ENCODE results near the gene TMEM92. TPM values are rescaled to one million over a fixed set of nuclear protein-coding genes. Genes with fewer than 3 reads are reported as not detected.

TMEM92 gene
- under 1 TPM in 1 of 2 experiments, not detected in 1; 0.08 TPM for total RNA-seq

GRCh38 chr17:50274142-50274896, at the start of gene TMEM92:
Gene TMEM92 (plus strand): TSS chr17:50274466. CDS start chr17:50274502, 36 bp downstream.
- H3K27ac Mint-ChIP-seq, result no peak within 1 kb of the TSS
- no peaks in the 10 kb centered on the region for H3K36me3 Mint-ChIP-seq (ENCODE audit: low read depth)
- CTCF ChIA-PET, result interaction anchor here (0.7 to 5.8 kb wide), 8 partner anchors 9 to 180 kb away, joined by 3 to 56 read pairs (median 14); partner anchors contain the start of gene COL1A1
- H3K4me1 Mint-ChIP-seq, result peaks cover 18% of the 10 kb centered on the region
- H3K9me3 Mint-ChIP-seq, result no peaks in the 10 kb centered on the region
- peaks cover 26% of the 10 kb centered on the region for H3K27me3 Mint-ChIP-seq
- no peak for DNase-seq
- H3K4me3 Mint-ChIP-seq, result no peak within 1 kb of the TSS
- POLR2A ChIA-PET, result interaction anchor here (0.6 to 1.4 kb wide), 3 partner anchors 21 to 73 kb away, joined by 3 read pairs; partner anchors contain the start of gene COL1A1

GRCh38 chr17:50225701-50226240, 48.5 kb upstream of the TMEM92 start:
- Mint-ChIP-seq H3K27me3 (peaks cover 11% of the 10 kb centered on the region), H3K36me3 (ENCODE audit: low read depth) (peaks cover 2% of the 10 kb centered on the region), H3K4me1 (peaks cover 7% of the 10 kb centered on the region), H3K27ac (no peak overlapping the region), H3K9me3 (peaks cover 8% of the 10 kb centered on the region), H3K4me3 (no peak overlapping the region)
- DNase-seq, result no peak
- ChIA-PET CTCF (interaction anchor here (1.2 to 1.5 kb wide), 2 partner anchors 10 to 44 kb away, joined by 3 read pairs; no protein-coding TSS in a partner anchor), POLR2A (no interaction called here)

GRCh38 chr17:50234581-50234980, 39.7 kb upstream of the TMEM92 start:
- H3K9me3 Mint-ChIP-seq, result peaks cover 2% of the 10 kb centered on the region
- ChIA-PET POLR2A (no interaction called here), CTCF (no interaction called here)
- no peak overlapping the region for H3K4me3 Mint-ChIP-seq
- no peak overlapping the region for H3K27ac Mint-ChIP-seq
- H3K36me3 Mint-ChIP-seq (ENCODE audit: low read depth), result no peaks in the 10 kb centered on the region
- peaks cover 46% of the 10 kb centered on the region for H3K27me3 Mint-ChIP-seq
- no peak for DNase-seq
- H3K4me1 Mint-ChIP-seq, result no peaks in the 10 kb centered on the region

- ChIA-PET CTCF (interaction anchor here (1.2 kb wide), 1 partner anchor 17 kb away, joined by 3 read pairs; no protein-coding TSS in a partner anchor), POLR2A (no interaction called here)
- Mint-ChIP-seq H3K27me3 (peaks cover 50% of the 10 kb centered on the region), H3K27ac (no peak overlapping the region), H3K36me3 (ENCODE audit: low read depth) (no peaks in the 10 kb centered on the region), H3K9me3 (peaks cover 2% of the 10 kb centered on the region), H3K4me3 (no peak overlapping the region), H3K4me1 (no peaks in the 10 kb centered on the region)
- no peak for DNase-seq
These were observed 36.4 kb upstream of the TMEM92 start for GRCh38 chr17:50237901-50238300.

GRCh38 chr17:50238601-50239280, 35.5 kb upstream of the TMEM92 start:
- no peaks in the 10 kb centered on the region for H3K36me3 Mint-ChIP-seq (ENCODE audit: low read depth)
- no peak for DNase-seq
- peaks cover 2% of the 10 kb centered on the region for H3K9me3 Mint-ChIP-seq
- no peak overlapping the region for H3K27ac Mint-ChIP-seq
- POLR2A ChIA-PET, result no interaction called here
- CTCF ChIA-PET, result no interaction called here
- H3K27me3 Mint-ChIP-seq, result peaks cover 46% of the 10 kb centered on the region
- H3K4me3 Mint-ChIP-seq, result no peak overlapping the region
- no peaks in the 10 kb centered on the region for H3K4me1 Mint-ChIP-seq

- Mint-ChIP-seq H3K27me3 (peaks cover 48% of the 10 kb centered on the region), H3K27ac (no peak overlapping the region), H3K9me3 (no peaks in the 10 kb centered on the region), H3K4me1 (no peaks in the 10 kb centered on the region), H3K4me3 (no peak overlapping the region), H3K36me3 (ENCODE audit: low read depth) (no peaks in the 10 kb centered on the region)
- POLR2A ChIA-PET, result no interaction called here
- CTCF ChIA-PET, result no interaction called here
- DNase-seq, result no peak
These were observed 34.3 kb upstream of the TMEM92 start for GRCh38 chr17:50239937-50240336.

- Mint-ChIP-seq H3K4me3 (no peak overlapping the region), H3K36me3 (ENCODE audit: low read depth) (no peaks in the 10 kb centered on the region), H3K9me3 (no peaks in the 10 kb centered on the region), H3K27ac (no peak overlapping the region), H3K4me1 (no peaks in the 10 kb centered on the region), H3K27me3 (peaks cover 41% of the 10 kb centered on the region)
- POLR2A ChIA-PET, result no interaction called here
- no peak for DNase-seq
- CTCF ChIA-PET, result no interaction called here
These were observed 33.4 kb upstream of the TMEM92 start for GRCh38 chr17:50240851-50241250.

GRCh38 chr17:50241431-50241830, 32.8 kb upstream of the TMEM92 start:
- Mint-ChIP-seq H3K4me1 (no peaks in the 10 kb centered on the region), H3K36me3 (ENCODE audit: low read depth) (no peaks in the 10 kb centered on the region), H3K9me3 (no peaks in the 10 kb centered on the region), H3K4me3 (no peak overlapping the region), H3K27ac (no peak overlapping the region), H3K27me3 (peaks cover 40% of the 10 kb centered on the region)
- DNase-seq, result no peak
- CTCF ChIA-PET, result interaction anchor here (1.0 kb wide), 1 partner anchor 147 kb away, joined by 3 read pairs; no protein-coding TSS in a partner anchor
- POLR2A ChIA-PET, result no interaction called here

GRCh38 chr17:50244771-50245170, 29.5 kb upstream of the TMEM92 start:
- DNase-seq, result no peak
- H3K27ac Mint-ChIP-seq, result no peak overlapping the region
- peaks cover 14% of the 10 kb centered on the region for H3K9me3 Mint-ChIP-seq
- H3K4me1 Mint-ChIP-seq, result no peaks in the 10 kb centered on the region
- H3K27me3 Mint-ChIP-seq, result peaks cover 38% of the 10 kb centered on the region
- H3K4me3 Mint-ChIP-seq, result no peak overlapping the region
- POLR2A ChIA-PET, result no interaction called here
- CTCF ChIA-PET, result interaction anchor here (1.3 kb wide), 1 partner anchor 44 kb away, joined by 6 read pairs; no protein-coding TSS in a partner anchor
- no peaks in the 10 kb centered on the region for H3K36me3 Mint-ChIP-seq (ENCODE audit: low read depth)

GRCh38 chr17:50248255-50248654, 26.0 kb upstream of the TMEM92 start:
- CTCF ChIA-PET, result no interaction called here
- POLR2A ChIA-PET, result no interaction called here

GRCh38 chr17:50252781-50253180, 21.5 kb upstream of the TMEM92 start:
- Mint-ChIP-seq H3K36me3 (ENCODE audit: low read depth) (no peaks in the 10 kb centered on the region), H3K9me3 (peaks cover 15% of the 10 kb centered on the region), H3K4me1 (no peaks in the 10 kb centered on the region), H3K4me3 (no peak overlapping the region), H3K27me3 (peaks cover 25% of the 10 kb centered on the region), H3K27ac (no peak overlapping the region)
- ChIA-PET POLR2A (no interaction called here), CTCF (interaction anchor here (0.6 to 1.6 kb wide), 3 partner anchors 53 to 298 kb away, joined by 3 to 4 read pairs (median 3); no protein-coding TSS in a partner anchor)
- no peak for DNase-seq

More at GRCh38 chr17:50248255-50248654, 26.0 kb upstream of the TMEM92 start:
- no peak overlapping the region for H3K4me3 Mint-ChIP-seq
- no peak for DNase-seq
- no peaks in the 10 kb centered on the region for H3K36me3 Mint-ChIP-seq (ENCODE audit: low read depth)
- peaks cover 36% of the 10 kb centered on the region for H3K27me3 Mint-ChIP-seq
- H3K4me1 Mint-ChIP-seq, result no peaks in the 10 kb centered on the region
- H3K27ac Mint-ChIP-seq, result no peak overlapping the region
- peaks cover 15% of the 10 kb centered on the region for H3K9me3 Mint-ChIP-seq

GRCh38 chr17:50255766-50256635, 18.3 kb upstream of the TMEM92 start:
- Mint-ChIP-seq H3K36me3 (ENCODE audit: low read depth) (no peaks in the 10 kb centered on the region), H3K9me3 (no peaks in the 10 kb centered on the region), H3K27me3 (peaks cover 8% of the 10 kb centered on the region), H3K4me1 (no peaks in the 10 kb centered on the region), H3K27ac (no peak overlapping the region), H3K4me3 (no peak overlapping the region)
- ChIA-PET POLR2A (no interaction called here), CTCF (interaction anchor here (0.6 kb wide), 1 partner anchor 42 kb away, joined by 3 read pairs; no protein-coding TSS in a partner anchor)
- DNase-seq, result no peak
